Measurements from ENCODE around the gene SARDH. TPM values are rescaled to one million over a fixed set of nuclear protein-coding genes. Genes with fewer than 3 reads are reported as not detected.

Gene SARDH
- 10 to 100 TPM in 1 of 4 donors, 1 to 10 TPM in 3; 2.9 to 16.4 (median 5.9) TPM for total RNA-seq

GRCh38 chr9:133737774-133738639 lies at the start of gene SARDH:
Gene SARDH, minus strand, starts transcription at chr9:133738352. Its CDS starts 4,179 bp downstream, at chr9:133734173.
- TF ChIP-seq CTCF (IDR thresholded peaks at IDR 0.05) (no peak), POLR2A (IDR thresholded peaks at IDR 0.05) (no peak)
- Histone ChIP-seq H3K36me3 (no peaks in the 10 kb centered on the region), H3K4me1 (peaks cover 0 to 23% (median 5%) of the 10 kb centered on the region in 4 donors), H3K27ac (peak within 1 kb of the TSS in 2 of 4 donors; percentile 35 to 54), H3K4me3 (peak within 1 kb of the TSS; percentile 13 to 50 (median 32)), H3K9me3 (no peaks in the 10 kb centered on the region), H3K27me3 (no peaks in the 10 kb centered on the region)
- DNase-seq (ENCODE audit: low spot score in 2 of 2) = peak; percentile 42 to 49
- 16% methylated on average over 11 to 25 of the region's 25 CpGs for WGBS, 2 donors

- Histone ChIP-seq H3K9me3 (no peaks in the 10 kb centered on the region), H3K27me3 (no peaks in the 10 kb centered on the region), H3K27ac (peak overlapping the region in 2 of 4 donors; percentile 34 to 64), H3K4me1 (peaks cover 3 to 34% (median 27%) of the 10 kb centered on the region in 4 donors), H3K4me3 (no peak overlapping the region), H3K36me3 (peaks cover 0 to 66% (median 0%) of the 10 kb centered on the region in 3 donors)
- WGBS, 2 donors = 50 to 55% methylated on average over 5 of the region's 5 CpGs
- DNase-seq (ENCODE audit: low spot score in 2 of 2) = no peak
- TF ChIP-seq EP300 (IDR thresholded peaks at IDR 0.05) (no peak), POLR2A (IDR thresholded peaks at IDR 0.05) (no peak), CTCF (IDR thresholded peaks at IDR 0.05) (no peak)
Observed at GRCh38 chr9:133787754-133788025, 49.5 kb upstream of the SARDH start.

GRCh38 chr9:133786907-133787753 lies 49.0 kb upstream of the SARDH start:
- peaks cover 0 to 66% (median 0%) of the 10 kb centered on the region in 3 donors for H3K36me3 ChIP-seq
- DNase-seq (ENCODE audit: low spot score in 2 of 2) = no peak
- TF ChIP-seq CTCF (IDR thresholded peaks at IDR 0.05) (no peak), EP300 (IDR thresholded peaks at IDR 0.05) (no peak), POLR2A (IDR thresholded peaks at IDR 0.05) (no peak)
- H3K4me1 ChIP-seq = peaks cover 3 to 33% (median 27%) of the 10 kb centered on the region in 4 donors
- WGBS, 2 donors = 73 to 81% methylated on average over 13 to 15 of the region's 17 CpGs
- H3K9me3 ChIP-seq = no peaks in the 10 kb centered on the region
- no peak overlapping the region for H3K4me3 ChIP-seq
- no peaks in the 10 kb centered on the region for H3K27me3 ChIP-seq
- peak overlapping the region in 1 of 4 donors; percentile 64 for H3K27ac ChIP-seq

- peaks cover 0 to 66% (median 0%) of the 10 kb centered on the region in 3 donors for H3K36me3 ChIP-seq
- no peak overlapping the region for H3K4me3 ChIP-seq
- TF ChIP-seq POLR2A (IDR thresholded peaks at IDR 0.05) (no peak), CTCF (IDR thresholded peaks at IDR 0.05) (no peak), EP300 (IDR thresholded peaks at IDR 0.05) (no peak)
- DNase-seq (ENCODE audit: low spot score in 2 of 2) = no peak
- no peaks in the 10 kb centered on the region for H3K27me3 ChIP-seq
- peaks cover 3 to 33% (median 27%) of the 10 kb centered on the region in 4 donors for H3K4me1 ChIP-seq
- no peaks in the 10 kb centered on the region for H3K9me3 ChIP-seq
- H3K27ac ChIP-seq = peak overlapping the region in 1 of 4 donors; percentile 60
- WGBS, 2 donors = 71 to 84% methylated on average over 11 of the region's 11 CpGs
Observed at GRCh38 chr9:133786371-133786753, 48.2 kb upstream of the SARDH start.

Data from tibial nerve (tissue), 4 donors.